Adrenal gland (tissue), 12 donors: ENCODE measurements around the gene GRK6. TPM values are rescaled to one million over a fixed set of nuclear protein-coding genes. Genes with fewer than 3 reads are reported as not detected.

Experiments
- DNase-seq, 7 donors: peaks; one replicate each; pipeline ENCODE4 v3.0.0-alpha.2; 2019 to 2020
- H3K27ac ChIP-seq, 5 donors: fragments of 200-600 bp; sonication (generic) in 4 of 5; 1 replicate in 3 of 5; 2 replicates in 2 of 5; pipeline versions ENCODE4 v1.5.1 to v1.8.0; 2016 to 2020; ENCODE audit warnings: mild to moderate bottlenecking in 1 of 5
- H3K27me3 ChIP-seq: fragments of 200-600 bp; 2 replicates; pipeline ENCODE4 v1.8.0; 2021
- H3K36me3 ChIP-seq, 2 donors: fragments of 200-600 bp; replicated peaks in 1 of 2; 1 replicate in 1 of 2; 2 replicates in 1 of 2; pipeline versions ENCODE4 v1.5.1 to v1.8.0; 2018 to 2022
- H3K4me1 ChIP-seq, 2 donors: fragments of 200-600 bp; replicated peaks in 1 of 2; 1 replicate in 1 of 2; 2 replicates in 1 of 2; pipeline versions ENCODE4 v1.5.1 to v1.8.0; 2018 to 2021
- H3K4me3 ChIP-seq, 4 donors: fragments of 200-600 bp; sonication (generic) in 3 of 4; one replicate each; pipeline ENCODE4 v1.5.1; 2016 to 2018
- H3K9me3 ChIP-seq, 3 donors: fragments of 200-600 bp; sonication (generic) in 1 of 3; replicated peaks in 1 of 3; 1 replicate in 2 of 3; 2 replicates in 1 of 3; pipeline versions ENCODE4 v1.5.1 to v1.8.0; 2016 to 2021
- POLR2A ChIP-seq, 2 donors: fragments of 450-650 bp; IDR thresholded peaks; one replicate each; pipeline ENCODE4 v1.6.1; 2017; ENCODE audit warnings: antibody characterized with exemption in 2 of 2, mild to moderate bottlenecking in 2 of 2, moderate library complexity in 1 of 2
- WGBS, 4 donors: extraction: QIAGEN DNeasy Blood & Tissue Kit in 2 of 4; methylation state at CpG; one replicate each; pipeline versions ENCODE4 v1.1.5 to v1.1.7; 2013 to 2017; 5-methylcytosine and 5-hydroxymethylcytosine counted together
- intact Hi-C, 2 donors: fragments of 100-400 bp; cut with DNase I; formaldehyde crosslinking; loops; one replicate each; pipeline versions ENCODE4 v1.14.1 to v1.15.0; 2022 to 2023
- polyA plus RNA-seq, 3 donors: library from polyadenylated mRNA; stranded (reverse); fragments of 200-250 nt in 2 of 3; fragments of 350-450 nt in 1 of 3; fragmentation: Illumina TruSeq in 1 of 3; extraction: RNeasy Lipid Tissue Mini Kit (QIAGEN cat#74804) in 1 of 3; gene quantifications; one replicate each; pipeline ENCODE4 v1.2.3, GENCODE V29; 2013 to 2014
- total RNA-seq, 9 donors: library from RNA; depleted of rRNA in 4 of 9; stranded (reverse); fragments of >200 nt in 4 of 9; fragments of 120-200 nt in 1 of 9; fragmentation: NEBNext Ultra II Directional in 1 of 9; extraction: Animal tissue kit (Norgen Biotek cat#: 25700) in 1 of 9; gene quantifications; one replicate each; pipeline versions ENCODE4 v1.1.0 to v1.2.4, GENCODE V29; 2013 to 2023
- TF ChIP-seq, protein P1 (sequence below), 6 experiments: fragments of 450-650 bp in 4 of 6; fragments of 200-600 bp in 2 of 6; sonication (generic) in 1 of 6; IDR thresholded peaks; 1 replicate in 5 of 6; 2 replicates in 1 of 6; pipeline versions ENCODE4 v1.5.1 to v1.8.0; 2016 to 2021; ENCODE audit warnings: antibody characterized with exemption in 6 of 6, mild to moderate bottlenecking in 2 of 6, moderate library complexity in 1 of 6
- donor health status: healthy with polysubstance abuse.
- donor health status: Bipolar disorder and iron deficiency.
- donor health status: DM: yes; HTN: yes; CAD: no.
- donor health status: DM: no; HTN: no; CAD: no.
- donor health status: DM: no; HTN: no; CAD: no.
- donor health status: DM: yes; HTN: yes; CAD: no.

The GRK6 gene
- total and polyA plus RNA-seq, 12 donors = 3.5 to 31.9 (median 21.7) TPM

DNA sequence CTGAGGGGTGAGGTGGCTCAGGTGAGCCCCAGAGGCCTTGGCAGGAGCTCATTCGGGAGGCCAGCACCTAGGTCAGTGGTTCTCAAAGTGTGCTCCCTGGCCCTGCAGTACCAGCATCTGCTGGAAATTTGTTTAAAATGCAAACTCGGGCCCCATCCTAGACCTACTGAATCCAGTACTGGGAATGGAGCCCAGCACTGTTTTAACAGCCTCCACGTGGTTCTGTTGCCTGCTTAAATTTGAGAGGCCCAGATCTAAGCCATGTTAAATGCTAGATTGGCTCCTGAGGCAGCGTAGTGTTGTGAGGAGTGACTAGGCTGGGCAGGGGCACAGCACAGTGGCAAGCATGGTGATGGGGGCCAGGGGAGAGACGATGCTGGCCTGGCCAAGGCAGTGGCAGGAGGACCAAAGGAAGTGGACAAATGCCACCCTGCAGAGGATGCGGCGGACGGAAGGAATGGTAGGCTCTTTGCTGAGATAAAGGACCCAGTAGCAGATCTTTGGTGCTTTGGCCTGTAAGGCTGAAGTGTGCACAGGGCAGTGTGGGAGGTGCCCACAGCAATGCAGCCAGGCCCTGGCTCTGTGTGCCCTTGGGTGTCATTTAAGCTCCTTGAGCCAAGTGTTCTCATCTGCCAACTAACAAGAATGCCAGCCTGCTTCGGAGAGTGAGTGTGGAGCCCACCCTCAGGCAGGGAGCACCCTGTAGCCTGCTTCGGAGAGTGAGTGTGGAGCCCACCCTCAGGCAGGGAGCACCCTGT lies 24.4 kb downstream of the GRK6 start:
- no peaks in the 10 kb centered on the region for H3K27me3 ChIP-seq
- DNase-seq = no peak
- intact Hi-C loops = loop anchor here in 1 of 2 donors (10.0 kb wide), 1 partner anchor 136 kb away; the partner anchor contains the start of gene MXD3
- no peak for TF ChIP-seq POLR2A (IDR thresholded peaks at IDR 0.05)
- TF ChIP-seq, protein P1, sequence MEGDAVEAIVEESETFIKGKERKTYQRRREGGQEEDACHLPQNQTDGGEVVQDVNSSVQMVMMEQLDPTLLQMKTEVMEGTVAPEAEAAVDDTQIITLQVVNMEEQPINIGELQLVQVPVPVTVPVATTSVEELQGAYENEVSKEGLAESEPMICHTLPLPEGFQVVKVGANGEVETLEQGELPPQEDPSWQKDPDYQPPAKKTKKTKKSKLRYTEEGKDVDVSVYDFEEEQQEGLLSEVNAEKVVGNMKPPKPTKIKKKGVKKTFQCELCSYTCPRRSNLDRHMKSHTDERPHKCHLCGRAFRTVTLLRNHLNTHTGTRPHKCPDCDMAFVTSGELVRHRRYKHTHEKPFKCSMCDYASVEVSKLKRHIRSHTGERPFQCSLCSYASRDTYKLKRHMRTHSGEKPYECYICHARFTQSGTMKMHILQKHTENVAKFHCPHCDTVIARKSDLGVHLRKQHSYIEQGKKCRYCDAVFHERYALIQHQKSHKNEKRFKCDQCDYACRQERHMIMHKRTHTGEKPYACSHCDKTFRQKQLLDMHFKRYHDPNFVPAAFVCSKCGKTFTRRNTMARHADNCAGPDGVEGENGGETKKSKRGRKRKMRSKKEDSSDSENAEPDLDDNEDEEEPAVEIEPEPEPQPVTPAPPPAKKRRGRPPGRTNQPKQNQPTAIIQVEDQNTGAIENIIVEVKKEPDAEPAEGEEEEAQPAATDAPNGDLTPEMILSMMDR (IDR thresholded peaks at IDR 0.05) = no peak
- no peaks in the 10 kb centered on the region for H3K36me3 ChIP-seq
- H3K27ac ChIP-seq = no peak overlapping the region
- 85 to 94% (median 86%) methylated on average over 7 to 10 of the region's 10 CpGs for WGBS, 4 donors
- peaks cover 28 to 39% of the 10 kb centered on the region in 2 donors for H3K4me1 ChIP-seq
- H3K9me3 ChIP-seq = no peaks in the 10 kb centered on the region
- H3K4me3 ChIP-seq = no peak overlapping the region

DNA sequence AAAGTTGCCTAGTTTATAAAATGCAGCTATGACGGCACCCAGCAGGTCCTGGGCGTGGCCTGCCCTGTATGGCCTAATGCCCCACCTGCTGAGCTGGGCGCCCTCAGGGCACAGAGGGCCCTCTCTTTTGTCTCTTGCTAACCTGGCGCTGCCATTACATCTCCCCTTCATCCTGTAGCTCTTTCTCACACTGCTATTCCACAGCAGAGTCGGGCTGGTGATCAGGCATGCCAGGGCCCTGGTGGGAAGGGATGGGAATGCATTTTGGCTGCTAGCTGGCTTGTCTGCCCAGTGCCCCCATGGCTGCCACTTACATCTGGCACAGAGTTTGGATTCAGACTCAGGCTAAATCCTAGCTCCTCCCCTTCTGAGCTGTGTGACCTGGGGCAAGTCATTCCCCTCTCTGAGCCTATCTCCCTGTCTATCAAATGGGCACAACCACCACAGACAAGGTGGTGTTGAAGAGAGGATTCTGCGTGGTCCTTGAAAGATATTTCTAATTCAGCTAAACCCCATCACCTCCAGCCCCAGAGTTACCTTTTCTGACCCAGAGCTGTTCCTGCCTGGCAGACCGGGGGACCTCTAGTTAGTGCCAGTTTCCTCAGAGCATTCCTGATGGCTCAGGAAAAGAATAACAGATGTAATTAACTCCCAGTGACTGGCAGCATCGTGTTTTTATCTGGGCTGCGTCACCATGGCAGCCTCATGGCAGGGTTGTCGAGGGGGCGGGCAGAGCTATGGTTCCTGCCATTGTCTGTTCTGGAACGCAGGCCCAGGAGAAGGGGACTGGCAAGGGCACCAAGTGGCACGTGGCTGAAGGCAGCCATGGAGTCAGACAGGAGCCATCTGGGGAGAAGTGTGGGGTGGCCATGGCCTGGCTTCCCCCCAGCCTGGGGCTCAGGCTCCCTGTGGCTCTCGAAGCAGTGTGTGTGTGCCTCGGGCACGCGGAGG lies 26.5 kb downstream of the GRK6 start:
- Histone ChIP-seq H3K27ac (no peak overlapping the region), H3K36me3 (no peaks in the 10 kb centered on the region), H3K9me3 (no peaks in the 10 kb centered on the region), H3K4me1 (peaks cover 18 to 33% of the 10 kb centered on the region in 2 donors), H3K27me3 (no peaks in the 10 kb centered on the region), H3K4me3 (no peak overlapping the region)
- peak in 1 of 7 donors; percentile 73 for DNase-seq
- intact Hi-C loops = loop anchor here in 1 of 2 donors (10.0 kb wide), 1 partner anchor 138 kb away; the partner anchor contains the start of gene MXD3
- TF ChIP-seq, protein P1 (IDR thresholded peaks at IDR 0.05) = no peak
- no peak for TF ChIP-seq POLR2A (IDR thresholded peaks at IDR 0.05)
- WGBS, 4 donors = 74 to 86% (median 83%) methylated on average over 12 to 17 of the region's 17 CpGs

DNA sequence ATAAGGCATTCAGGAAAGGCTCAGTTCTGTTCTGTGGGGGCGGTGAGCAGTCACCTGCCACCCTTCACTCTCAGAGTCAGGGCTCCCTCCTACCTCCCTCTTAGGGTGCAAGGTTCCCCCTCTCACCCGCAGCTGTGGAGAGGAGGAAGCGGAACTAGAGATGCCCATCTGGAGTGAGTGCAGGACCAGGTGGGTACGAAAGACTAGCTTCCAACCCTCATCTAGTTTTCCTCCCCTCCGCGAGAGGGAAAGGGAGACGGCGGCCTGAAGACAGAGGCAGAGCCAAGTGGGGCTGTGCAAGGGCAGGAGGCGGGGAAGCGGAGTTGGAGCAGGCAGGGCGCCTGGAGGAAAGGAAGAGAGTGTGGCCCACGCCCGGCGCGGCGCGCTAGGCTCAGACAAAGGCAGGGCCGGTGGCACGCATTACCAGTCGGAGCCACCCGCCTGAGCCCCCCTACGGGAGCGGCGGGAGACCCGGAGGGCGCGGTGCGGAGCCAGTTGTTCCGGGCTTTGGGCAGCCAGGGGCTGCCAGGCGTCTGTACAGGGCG lies 27.4 kb downstream of the GRK6 start:
- WGBS, 4 donors = 8 to 28% (median 11%) methylated on average over 11 to 31 of the region's 31 CpGs
- H3K9me3 ChIP-seq = no peaks in the 10 kb centered on the region
- no peaks in the 10 kb centered on the region for H3K27me3 ChIP-seq
- H3K27ac ChIP-seq = peak overlapping the region in 1 of 5 donors; percentile 74
- TF ChIP-seq, protein P1 (IDR thresholded peaks at IDR 0.05) = no peak
- TF ChIP-seq POLR2A (IDR thresholded peaks at IDR 0.05) = peak in 1 of 2 donors; percentile 23
- no peaks in the 10 kb centered on the region for H3K36me3 ChIP-seq
- H3K4me1 ChIP-seq = peaks cover 14 to 29% of the 10 kb centered on the region in 2 donors
- peak in 5 of 7 donors; percentile 48 to 75 (median 56) for DNase-seq
- intact Hi-C loops = loop anchor here in 1 of 2 donors (2.0 to 10.0 kb wide), 2 partner anchors 49 to 139 kb away; partner anchors contain the start of gene MXD3
- peak overlapping the region in 1 of 4 donors; percentile 71 for H3K4me3 ChIP-seq
